Measurements from ENCODE around the gene IKZF2.

The IKZF2 gene

GRCh38 chr2:213015387-213016165 lies 135.8 kb downstream of the IKZF2 start:
- DNase-seq: peak; percentile 31
- no peaks in the 10 kb centered on the region for H4K20me1 ChIP-seq (ENCODE audit: insufficient read depth, low read length)
- TF ChIP-seq EZH2 (optimal IDR thresholded peaks at IDR 0.05; ENCODE audit: low read depth, low read length): no peak
- TF ChIP-seq EZH2phosphoT487 (IDR thresholded peaks at IDR 0.05; ENCODE audit: low read length): no peak
- no peak for TF ChIP-seq CTCF (IDR thresholded peaks at IDR 0.05; ENCODE audit: low read length)
- H3K27me3 ChIP-seq (replicated peaks; ENCODE audit: insufficient read depth, low read length): no peaks in the 10 kb centered on the region
- H3K4me2 ChIP-seq (ENCODE audit: low read depth, low read length): no peak overlapping the region
- H3K4me1 ChIP-seq (ENCODE audit: low read length): no peaks in the 10 kb centered on the region
- no peak overlapping the region for H3K4me3 ChIP-seq (ENCODE audit: low read length)
- no peak overlapping the region for H2AFZ ChIP-seq (ENCODE audit: low read length)
- H3K79me2 ChIP-seq (ENCODE audit: low read length): no peaks in the 10 kb centered on the region
- no peak overlapping the region for H3K27ac ChIP-seq (ENCODE audit: low read length)
- no peaks in the 10 kb centered on the region for H3K9me2 ChIP-seq (replicated peaks; ENCODE audit: insufficient read depth, low read length)
- H3K36me3 ChIP-seq (replicated peaks; ENCODE audit: insufficient read depth, low read length): no peaks in the 10 kb centered on the region
- no peak overlapping the region for H3K9ac ChIP-seq (ENCODE audit: low read length)
- no peaks in the 10 kb centered on the region for H3K9me3 ChIP-seq (replicated peaks; ENCODE audit: insufficient read depth, low read length)
- no peaks in the 10 kb centered on the region for H3F3A ChIP-seq (ENCODE audit: insufficient read depth, low read length)

GRCh38 chr2:213013979-213014378 lies 137.4 kb downstream of the IKZF2 start:
- H4K20me1 ChIP-seq (ENCODE audit: insufficient read depth, low read length): no peaks in the 10 kb centered on the region
- no peak overlapping the region for H3K9ac ChIP-seq (ENCODE audit: low read length)
- H3K27me3 ChIP-seq (replicated peaks; ENCODE audit: insufficient read depth, low read length): no peaks in the 10 kb centered on the region
- H3K4me3 ChIP-seq (ENCODE audit: low read length): no peak overlapping the region
- DNase-seq: no peak
- H3K79me2 ChIP-seq (ENCODE audit: low read length): no peaks in the 10 kb centered on the region
- TF ChIP-seq CTCF (IDR thresholded peaks at IDR 0.05; ENCODE audit: low read length): no peak
- TF ChIP-seq EZH2 (optimal IDR thresholded peaks at IDR 0.05; ENCODE audit: low read depth, low read length): no peak
- no peak for TF ChIP-seq EZH2phosphoT487 (IDR thresholded peaks at IDR 0.05; ENCODE audit: low read length)
- H3K9me3 ChIP-seq (replicated peaks; ENCODE audit: insufficient read depth, low read length): no peaks in the 10 kb centered on the region
- no peak overlapping the region for H3K27ac ChIP-seq (ENCODE audit: low read length)
- H3K4me1 ChIP-seq (ENCODE audit: low read length): no peaks in the 10 kb centered on the region
- no peak overlapping the region for H3K4me2 ChIP-seq (ENCODE audit: low read depth, low read length)
- no peak overlapping the region for H2AFZ ChIP-seq (ENCODE audit: low read length)
- H3K36me3 ChIP-seq (replicated peaks; ENCODE audit: insufficient read depth, low read length): no peaks in the 10 kb centered on the region
- H3F3A ChIP-seq (ENCODE audit: insufficient read depth, low read length): no peaks in the 10 kb centered on the region
- H3K9me2 ChIP-seq (replicated peaks; ENCODE audit: insufficient read depth, low read length): no peaks in the 10 kb centered on the region

GRCh38 chr2:213011505-213011904 lies 139.9 kb downstream of the IKZF2 start:
- no peak overlapping the region for H3K4me2 ChIP-seq (ENCODE audit: low read depth, low read length)
- H3K9ac ChIP-seq (ENCODE audit: low read length): no peak overlapping the region
- no peaks in the 10 kb centered on the region for H3K36me3 ChIP-seq (replicated peaks; ENCODE audit: insufficient read depth, low read length)
- DNase-seq: no peak
- H4K20me1 ChIP-seq (ENCODE audit: insufficient read depth, low read length): no peaks in the 10 kb centered on the region
- H3F3A ChIP-seq (ENCODE audit: insufficient read depth, low read length): no peaks in the 10 kb centered on the region
- no peak overlapping the region for H3K4me3 ChIP-seq (ENCODE audit: low read length)
- no peaks in the 10 kb centered on the region for H3K79me2 ChIP-seq (ENCODE audit: low read length)
- no peaks in the 10 kb centered on the region for H3K27me3 ChIP-seq (replicated peaks; ENCODE audit: insufficient read depth, low read length)
- H2AFZ ChIP-seq (ENCODE audit: low read length): no peak overlapping the region
- no peak overlapping the region for H3K27ac ChIP-seq (ENCODE audit: low read length)
- H3K9me2 ChIP-seq (replicated peaks; ENCODE audit: insufficient read depth, low read length): no peaks in the 10 kb centered on the region
- TF ChIP-seq EZH2phosphoT487 (IDR thresholded peaks at IDR 0.05; ENCODE audit: low read length) (no peak), CTCF (IDR thresholded peaks at IDR 0.05; ENCODE audit: low read length) (no peak), EZH2 (optimal IDR thresholded peaks at IDR 0.05; ENCODE audit: low read depth, low read length) (no peak)
- H3K4me1 ChIP-seq (ENCODE audit: low read length): no peaks in the 10 kb centered on the region
- no peaks in the 10 kb centered on the region for H3K9me3 ChIP-seq (replicated peaks; ENCODE audit: insufficient read depth, low read length)

Measured in MM.1S (cell line).